ENCODE results near the gene LUC7L2. TPM values are rescaled to one million over a fixed set of nuclear protein-coding genes. Genes with fewer than 3 reads are reported as not detected.
"Not testable (repeated sequence)": the region's sequence is repeated elsewhere in the genome, so short reads cannot be mapped to it uniquely, and the experiment has no call there.

Gene LUC7L2
- total and polyA plus RNA-seq, 5 experiments from 2014 or later = 51.6 to 147 (median 80.6) TPM

GRCh38 chr7:139457153-139457946 lies 97.7 kb downstream of the LUC7L2 start:
- Mint-ChIP-seq H3K4me3 (no peak overlapping the region), H3K36me3 (no peaks in the 10 kb centered on the region), H3K27me3 (peaks cover 0 to 1% (median 0%) of the 10 kb centered on the region in 5 donors), H3K27ac (no peak overlapping the region), H3K4me1 (no peaks in the 10 kb centered on the region), H3K9me3 (peaks cover 0 to 2% (median 0%) of the 10 kb centered on the region in 9 donors)
- POLR2A ChIA-PET = no interaction called here
- ATAC-seq = no peak
- no peak for DNase-seq

GRCh38 chr7:139463421-139463820 lies 103.7 kb downstream of the LUC7L2 start:
- ATAC-seq, H3K27ac Mint-ChIP-seq, H3K4me3 Mint-ChIP-seq, POLR2A ChIA-PET, H3K4me1 Mint-ChIP-seq, H3K36me3 Mint-ChIP-seq, DNase-seq: not testable (repeated sequence)
- Mint-ChIP-seq H3K9me3 (peaks cover 0 to 13% (median 4%) of the 10 kb centered on the region in 9 donors), H3K27me3 (peaks cover 0 to 11% (median 3%) of the 10 kb centered on the region in 5 donors)

DNA sequence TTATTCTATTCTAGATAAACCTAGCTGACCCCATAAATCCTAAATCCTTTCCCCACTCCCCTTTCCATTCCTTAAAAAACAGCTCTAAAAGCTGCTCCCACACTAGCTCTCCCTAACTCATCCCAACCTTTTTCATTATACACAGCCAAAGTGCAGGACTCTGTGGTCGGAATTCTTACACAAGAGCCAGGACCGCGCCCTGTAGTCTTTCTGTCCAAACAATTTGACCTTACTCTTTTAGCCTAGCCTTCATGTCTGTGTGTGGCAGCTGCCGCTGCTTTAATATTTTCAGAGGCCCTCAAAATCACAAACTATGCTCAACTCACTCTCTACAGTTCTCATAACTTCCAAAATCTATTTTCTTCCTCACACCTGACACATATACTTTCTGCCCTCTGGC lies 104.8 kb downstream of the LUC7L2 start:
- ATAC-seq, H3K27ac Mint-ChIP-seq, H3K4me1 Mint-ChIP-seq, POLR2A ChIA-PET, H3K36me3 Mint-ChIP-seq, H3K4me3 Mint-ChIP-seq, DNase-seq: not testable (repeated sequence)
- peaks cover 0 to 13% (median 4%) of the 10 kb centered on the region in 9 donors for H3K9me3 Mint-ChIP-seq
- peaks cover 0 to 11% (median 3%) of the 10 kb centered on the region in 5 donors for H3K27me3 Mint-ChIP-seq

GRCh38 chr7:139465072-139465471 lies 105.4 kb downstream of the LUC7L2 start:
- H3K4me1 Mint-ChIP-seq = not testable (repeated sequence)

DNA sequence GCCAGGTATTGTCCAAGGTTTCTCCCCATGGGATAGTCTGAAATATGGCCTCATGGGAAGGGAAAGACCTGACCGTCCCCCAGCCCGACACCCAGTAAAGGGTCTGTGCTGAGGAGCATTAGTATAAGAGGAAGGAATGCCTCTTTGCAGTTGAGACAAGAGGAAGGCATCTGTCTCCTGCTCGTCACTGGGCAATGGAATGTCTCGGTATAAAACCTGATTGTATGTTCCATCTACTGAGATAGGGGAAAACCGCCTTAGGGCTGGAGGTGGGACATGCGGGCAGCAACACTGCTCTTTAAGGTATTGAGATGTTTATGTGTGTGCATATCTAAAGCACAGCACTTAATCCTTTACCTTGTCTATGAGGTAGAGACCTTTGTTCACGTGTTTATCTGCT lies 108.0 kb downstream of the LUC7L2 start:
- H3K27ac Mint-ChIP-seq, H3K27me3 Mint-ChIP-seq, H3K4me1 Mint-ChIP-seq, DNase-seq, H3K4me3 Mint-ChIP-seq, ATAC-seq, H3K9me3 Mint-ChIP-seq, POLR2A ChIA-PET, H3K36me3 Mint-ChIP-seq: not testable (repeated sequence)

More at GRCh38 chr7:139465072-139465471, 105.4 kb downstream of the LUC7L2 start:
- H3K27me3 Mint-ChIP-seq = peaks cover 0 to 11% (median 3%) of the 10 kb centered on the region in 5 donors
- POLR2A ChIA-PET, DNase-seq, ATAC-seq, H3K27ac Mint-ChIP-seq, H3K4me3 Mint-ChIP-seq, H3K36me3 Mint-ChIP-seq: not testable (repeated sequence)
- H3K9me3 Mint-ChIP-seq = peaks cover 0 to 13% (median 4%) of the 10 kb centered on the region in 9 donors

GRCh38 chr7:139468281-139468680 lies 108.6 kb downstream of the LUC7L2 start:
- DNase-seq, H3K4me3 Mint-ChIP-seq, H3K27me3 Mint-ChIP-seq, H3K27ac Mint-ChIP-seq, H3K36me3 Mint-ChIP-seq, POLR2A ChIA-PET, H3K9me3 Mint-ChIP-seq, ATAC-seq, H3K4me1 Mint-ChIP-seq: not testable (repeated sequence)

DNA sequence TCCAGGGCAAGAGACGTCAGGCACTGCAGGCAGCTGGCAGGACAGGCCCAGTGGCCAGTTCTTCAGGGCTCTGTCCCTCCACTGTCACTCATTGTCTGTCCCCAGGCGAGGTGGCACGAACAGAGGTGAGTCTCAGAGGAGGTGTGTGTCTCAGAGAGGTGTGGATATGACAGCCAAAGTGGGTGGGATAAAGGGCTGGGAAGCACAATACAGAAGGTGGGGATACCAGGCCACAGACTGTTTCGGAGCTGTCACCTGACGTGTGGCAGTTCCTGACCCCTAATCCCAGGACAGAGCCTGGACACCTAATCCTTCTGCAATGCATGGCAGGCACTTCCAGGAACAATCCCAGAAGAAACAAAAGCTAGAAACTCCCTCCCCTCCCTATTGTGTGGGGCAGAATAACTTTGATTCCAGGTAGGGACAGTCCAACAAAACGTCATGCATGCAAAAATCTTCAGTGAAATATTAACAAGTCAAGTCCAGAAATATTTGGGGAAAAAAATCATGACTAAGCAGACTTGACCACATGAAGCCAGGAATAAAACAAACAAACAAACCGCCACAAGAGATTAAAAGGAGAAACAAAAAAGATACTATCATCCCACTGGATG lies 112.2 kb downstream of the LUC7L2 start:
- POLR2A ChIA-PET = no interaction called here
- Mint-ChIP-seq H3K4me1 (no peaks in the 10 kb centered on the region), H3K9me3 (peaks cover 0 to 17% (median 11%) of the 10 kb centered on the region in 9 donors), H3K27me3 (no peaks in the 10 kb centered on the region), H3K36me3 (peaks cover 0 to 6% (median 4%) of the 10 kb centered on the region in 3 donors), H3K27ac (no peak overlapping the region), H3K4me3 (no peak overlapping the region)
- ATAC-seq = no peak
- DNase-seq = no peak

Other genes starting within 250 kb of the LUC7L2 start
- 10 to 100 TPM; 29.3 to 31.5 TPM for gene UBN2, start 128.7 kb upstream of the LUC7L2 start, total RNA-seq
- gene UBN2, start 128.7 kb upstream of the LUC7L2 start, polyA plus RNA-seq = 1 to 10 TPM; 3.5 to 5.9 (median 3.6) TPM
- gene FMC1, start 18.6 kb upstream of the LUC7L2 start, total RNA-seq = 10 to 100 TPM; 11.5 to 12.0 TPM
- gene FMC1, start 18.6 kb upstream of the LUC7L2 start, polyA plus RNA-seq = 10 to 100 TPM; 45.3 to 62.1 (median 53.6) TPM
- not detected for gene KLRG2, start 123.8 kb downstream of the LUC7L2 start, total RNA-seq
- under 1 TPM in 1 of 3 donors, not detected in 2; 0.14 TPM for gene KLRG2, start 123.8 kb downstream of the LUC7L2 start, polyA plus RNA-seq
- not detected for gene CLEC2L, start 163.8 kb downstream of the LUC7L2 start, total RNA-seq
- gene CLEC2L, start 163.8 kb downstream of the LUC7L2 start, polyA plus RNA-seq = not detected